OCI-LY3 (cell line): ENCODE results near the gene SETBP1.

Source experiments
- EZH2phosphoT487 ChIP-seq: fragments of 200-600 bp; shearing (Covaris generic); IDR thresholded peaks from 2 replicates; pipeline ENCODE4 v1.6.1; 2018; ENCODE audit warnings: antibody characterized with exemption, mixed run types, low read depth
- TF ChIP-seq, protein P1 (sequence below): fragments of 200-600, 300-600 bp; sonication (generic); IDR thresholded peaks from 2 replicates; pipeline ENCODE4 v1.5.1; 2014; ENCODE audit warnings: antibody characterized with exemption, low read length, low read depth

DNA sequence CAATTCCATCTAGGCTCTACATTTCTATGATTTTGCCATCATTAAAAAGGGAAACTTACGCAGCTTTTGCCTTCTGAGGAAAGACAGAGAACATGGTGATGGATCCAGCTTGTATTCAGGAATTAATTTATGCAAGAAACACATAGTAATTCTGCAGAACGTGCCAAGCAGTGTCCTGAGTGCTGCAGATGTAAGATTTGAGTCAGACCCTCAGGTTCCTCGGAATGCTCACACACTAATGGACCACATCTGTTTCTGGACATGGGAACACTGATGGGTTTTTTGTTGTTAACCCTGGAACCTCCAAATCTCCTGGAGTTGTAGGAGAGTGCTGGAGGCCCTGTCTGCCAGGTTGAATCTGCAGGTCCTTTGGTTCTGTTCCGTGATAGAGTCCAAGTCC is 132.9 kb downstream of the SETBP1 start:
- TF ChIP-seq, protein P1, sequence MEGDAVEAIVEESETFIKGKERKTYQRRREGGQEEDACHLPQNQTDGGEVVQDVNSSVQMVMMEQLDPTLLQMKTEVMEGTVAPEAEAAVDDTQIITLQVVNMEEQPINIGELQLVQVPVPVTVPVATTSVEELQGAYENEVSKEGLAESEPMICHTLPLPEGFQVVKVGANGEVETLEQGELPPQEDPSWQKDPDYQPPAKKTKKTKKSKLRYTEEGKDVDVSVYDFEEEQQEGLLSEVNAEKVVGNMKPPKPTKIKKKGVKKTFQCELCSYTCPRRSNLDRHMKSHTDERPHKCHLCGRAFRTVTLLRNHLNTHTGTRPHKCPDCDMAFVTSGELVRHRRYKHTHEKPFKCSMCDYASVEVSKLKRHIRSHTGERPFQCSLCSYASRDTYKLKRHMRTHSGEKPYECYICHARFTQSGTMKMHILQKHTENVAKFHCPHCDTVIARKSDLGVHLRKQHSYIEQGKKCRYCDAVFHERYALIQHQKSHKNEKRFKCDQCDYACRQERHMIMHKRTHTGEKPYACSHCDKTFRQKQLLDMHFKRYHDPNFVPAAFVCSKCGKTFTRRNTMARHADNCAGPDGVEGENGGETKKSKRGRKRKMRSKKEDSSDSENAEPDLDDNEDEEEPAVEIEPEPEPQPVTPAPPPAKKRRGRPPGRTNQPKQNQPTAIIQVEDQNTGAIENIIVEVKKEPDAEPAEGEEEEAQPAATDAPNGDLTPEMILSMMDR, result no peak
- no peak for TF ChIP-seq EZH2phosphoT487
